Measurements from ENCODE around the gene SLC35F1. TPM values are rescaled to one million over a fixed set of nuclear protein-coding genes. Genes with fewer than 3 reads are reported as not detected.

The SLC35F1 gene
- total RNA-seq, 1 donor from 2014 or later = not detected

- intact Hi-C loops (cut with DNase I) = no loop called here
- Histone ChIP-seq H3K27ac (no peak overlapping the region), H3K4me3 (no peak overlapping the region), H3K4me1 (no peaks in the 10 kb centered on the region), H3K27me3 (no peaks in the 10 kb centered on the region), H3K36me3 (no peaks in the 10 kb centered on the region), H3K9me3 (no peaks in the 10 kb centered on the region)
- no peak for DNase-seq (ENCODE audit: low spot score in 2 of 2)
- no peak for TF ChIP-seq CTCF (IDR thresholded peaks at IDR 0.05)
These were observed 234.1 kb downstream of the SLC35F1 start for GRCh38 chr6:118141211-118141610.

- Histone ChIP-seq H3K9me3 (no peaks in the 10 kb centered on the region), H3K36me3 (no peaks in the 10 kb centered on the region), H3K4me1 (no peaks in the 10 kb centered on the region), H3K27ac (no peak overlapping the region), H3K4me3 (no peak overlapping the region), H3K27me3 (no peaks in the 10 kb centered on the region)
- intact Hi-C loops (cut with DNase I) = no loop called here
- DNase-seq (ENCODE audit: low spot score in 2 of 2) = no peak
- TF ChIP-seq CTCF (IDR thresholded peaks at IDR 0.05) = no peak
These were observed 239.5 kb downstream of the SLC35F1 start for GRCh38 chr6:118146584-118146983.

GRCh38 chr6:118147511-118147910 is 240.4 kb downstream of the SLC35F1 start:
- no peaks in the 10 kb centered on the region for H3K4me1 ChIP-seq
- no peak for TF ChIP-seq CTCF (IDR thresholded peaks at IDR 0.05)
- intact Hi-C loops (cut with DNase I) = no loop called here
- no peaks in the 10 kb centered on the region for H3K27me3 ChIP-seq
- H3K27ac ChIP-seq = no peak overlapping the region
- H3K36me3 ChIP-seq = no peaks in the 10 kb centered on the region
- H3K9me3 ChIP-seq = no peaks in the 10 kb centered on the region
- DNase-seq (ENCODE audit: low spot score in 2 of 2) = no peak
- no peak overlapping the region for H3K4me3 ChIP-seq

- no peaks in the 10 kb centered on the region for H3K4me1 ChIP-seq
- intact Hi-C loops (cut with DNase I) = no loop called here
- H3K27ac ChIP-seq = no peak overlapping the region
- no peak for DNase-seq (ENCODE audit: low spot score in 2 of 2)
- no peaks in the 10 kb centered on the region for H3K9me3 ChIP-seq
- no peaks in the 10 kb centered on the region for H3K36me3 ChIP-seq
- no peaks in the 10 kb centered on the region for H3K27me3 ChIP-seq
- H3K4me3 ChIP-seq = no peak overlapping the region
- no peak for TF ChIP-seq CTCF (IDR thresholded peaks at IDR 0.05)
These were observed 241.5 kb downstream of the SLC35F1 start for GRCh38 chr6:118148561-118148960.

GRCh38 chr6:118152524-118152923 is 245.5 kb downstream of the SLC35F1 start:
- no peak overlapping the region for H3K4me3 ChIP-seq
- no peaks in the 10 kb centered on the region for H3K4me1 ChIP-seq
- no peak for TF ChIP-seq CTCF (IDR thresholded peaks at IDR 0.05)
- no peaks in the 10 kb centered on the region for H3K9me3 ChIP-seq
- H3K27ac ChIP-seq = no peak overlapping the region
- H3K36me3 ChIP-seq = no peaks in the 10 kb centered on the region
- DNase-seq (ENCODE audit: low spot score in 2 of 2) = no peak
- intact Hi-C loops (cut with DNase I) = no loop called here
- no peaks in the 10 kb centered on the region for H3K27me3 ChIP-seq

- TF ChIP-seq CTCF (IDR thresholded peaks at IDR 0.05) = no peak
- Histone ChIP-seq H3K27me3 (no peaks in the 10 kb centered on the region), H3K9me3 (no peaks in the 10 kb centered on the region), H3K27ac (no peak overlapping the region), H3K4me3 (no peak overlapping the region), H3K36me3 (no peaks in the 10 kb centered on the region), H3K4me1 (no peaks in the 10 kb centered on the region)
- intact Hi-C loops (cut with DNase I) = no loop called here
- DNase-seq (ENCODE audit: low spot score in 2 of 2) = no peak
These were observed 254.3 kb downstream of the SLC35F1 start for GRCh38 chr6:118161343-118161742.
